OCI-LY1 (cell line): ENCODE results near the gene SF3B3.
A peak's percentile ranks its signal among the peaks of the same experiment; 100 is the strongest.
"Not testable (repeated sequence)": the region's sequence is repeated elsewhere in the genome, so short reads cannot be mapped to it uniquely, and the experiment has no call there.

Experiments
- H2AFZ ChIP-seq: fragments of 200-600 bp; sonication (generic), shearing (Covaris generic); 2 replicates; pipeline ENCODE4 v1.6.0; 2014; ENCODE audit warnings: antibody characterized with exemption, mild to moderate bottlenecking, low read length
- H3F3A ChIP-seq: fragments of 200-600 bp; sonication (generic), shearing (Covaris generic); 2 replicates; pipeline ENCODE4 v1.6.0; 2014; ENCODE audit warnings: mild to moderate bottlenecking, antibody characterized with exemption, low read length, moderate library complexity; ENCODE audit not compliant: insufficient read depth
- H3K27ac ChIP-seq: fragments of 200-600 bp; sonication (generic); 2 replicates; pipeline ENCODE4 v1.5.1; 2014; ENCODE audit warnings: low read length, mixed run types, mild to moderate bottlenecking, low read depth; ENCODE audit not compliant: poor library complexity, severe bottlenecking
- H3K27me3 ChIP-seq: fragments of 200-600 bp; sonication (generic); 2 replicates; pipeline ENCODE4 v1.6.0; 2014; ENCODE audit warnings: antibody characterized with exemption, mild to moderate bottlenecking, low read length, moderate library complexity; ENCODE audit not compliant: insufficient read depth
- H3K36me3 ChIP-seq: fragments of 200-600 bp; sonication (generic); 2 replicates; pipeline ENCODE4 v1.6.1; 2014; ENCODE audit warnings: mild to moderate bottlenecking, antibody characterized with exemption, low read length, moderate library complexity, mixed read lengths; ENCODE audit not compliant: insufficient read depth
- H3K4me1 ChIP-seq: fragments of 200-600 bp; sonication (generic); 2 replicates; pipeline ENCODE4 v1.5.1; 2014; ENCODE audit warnings: mild to moderate bottlenecking, low read length, moderate library complexity; ENCODE audit not compliant: insufficient read depth, severe bottlenecking
- H3K4me2 ChIP-seq: fragments of 200-600 bp; sonication (generic), shearing (Covaris generic); 2 replicates; pipeline ENCODE4 v1.6.1; 2014; ENCODE audit warnings: low read length
- H3K4me3 ChIP-seq: fragments of 200-600 bp; sonication (generic); 2 replicates; pipeline ENCODE4 v1.5.1; 2014; ENCODE audit warnings: low read length, low read depth, mild to moderate bottlenecking, mixed read lengths; ENCODE audit not compliant: poor library complexity, severe bottlenecking
- H3K79me2 ChIP-seq: fragments of 200-600 bp; shearing (Covaris generic); 2 replicates; pipeline ENCODE4 v1.6.1; 2016; ENCODE audit warnings: mixed run types, low read length, mixed read lengths; ENCODE audit not compliant: insufficient read depth
- H3K9ac ChIP-seq: fragments of 200-600 bp; sonication (generic), shearing (Covaris generic); 2 replicates; pipeline ENCODE4 v1.6.1; 2014; ENCODE audit warnings: mild to moderate bottlenecking, low read length, mixed read lengths
- H3K9me2 ChIP-seq: fragments of 200-600 bp; sonication (generic), shearing (Covaris generic); 2 replicates; pipeline ENCODE4 v1.6.1; 2014; ENCODE audit warnings: low read depth, mild to moderate bottlenecking, low read length, mixed read lengths
- H3K9me3 ChIP-seq: fragments of 200-600 bp; shearing (Covaris generic); 2 replicates; pipeline ENCODE4 v1.6.1; 2014; ENCODE audit warnings: low read length, mixed read lengths
- H4K20me1 ChIP-seq: fragments of 200-600 bp; sonication (generic), shearing (Covaris generic); 2 replicates; pipeline ENCODE4 v1.6.0; 2016; ENCODE audit warnings: mild to moderate bottlenecking, low read length; ENCODE audit not compliant: insufficient read depth
- CTCF ChIP-seq: fragments of 200-600 bp; sonication (generic), shearing (Covaris generic); IDR thresholded peaks from 2 replicates; pipeline ENCODE4 v1.5.1; 2017; ENCODE audit warnings: mild to moderate bottlenecking, antibody characterized with exemption, low read length, moderate library complexity, mixed read lengths
- EZH2 ChIP-seq: fragments of 200-600 bp; sonication (generic), shearing (Covaris generic); IDR thresholded peaks from 2 replicates; pipeline ENCODE4 v1.8.0; 2017; ENCODE audit warnings: borderline replicate concordance, mixed run types, mild to moderate bottlenecking, antibody characterized with exemption, low read length, moderate library complexity, mixed read lengths

The SF3B3 gene

GRCh38 chr16:70526403-70526802, 2.8 kb downstream of the SF3B3 start:
- Histone ChIP-seq H3K36me3 (peaks cover 70% of the 10 kb centered on the region), H3K4me2 (peak overlapping the region; percentile 75), H2AFZ (no peak overlapping the region), H3F3A (no peaks in the 10 kb centered on the region), H3K9me3 (no peaks in the 10 kb centered on the region), H4K20me1 (peaks cover 12% of the 10 kb centered on the region), H3K4me1 (peaks cover 52% of the 10 kb centered on the region), H3K79me2 (peaks cover 73% of the 10 kb centered on the region), H3K9me2 (no peaks in the 10 kb centered on the region), H3K27me3 (no peaks in the 10 kb centered on the region), H3K9ac (peak overlapping the region; percentile 39; the same call in 1 of the 2 replicates), H3K4me3 (peak overlapping the region; percentile 91), H3K27ac (no peak overlapping the region)
- TF ChIP-seq EZH2: no peak
- TF ChIP-seq CTCF: no peak

GRCh38 chr16:70527315-70527996, 3.8 kb downstream of the SF3B3 start:
- H3K9ac ChIP-seq: peak overlapping the region; percentile 39; the same call in 1 of the 2 replicates

GRCh38 chr16:70529051-70529777, 5.6 kb downstream of the SF3B3 start:
- Histone ChIP-seq H3K79me2 (peaks cover 82% of the 10 kb centered on the region), H3K9me3 (no peaks in the 10 kb centered on the region), H3K4me3 (no peak overlapping the region), H4K20me1 (peaks cover 15% of the 10 kb centered on the region), H2AFZ (no peak overlapping the region), H3K4me2 (peak overlapping the region; percentile 1; the same call in 1 of the 2 replicates), H3K27me3 (no peaks in the 10 kb centered on the region), H3F3A (no peaks in the 10 kb centered on the region), H3K9me2 (no peaks in the 10 kb centered on the region), H3K27ac (no peak overlapping the region), H3K4me1 (peaks cover 39% of the 10 kb centered on the region), H3K9ac (no peak overlapping the region), H3K36me3 (peaks cover 95% of the 10 kb centered on the region)
- TF ChIP-seq EZH2 (no peak), CTCF (peak; percentile 54)

More at GRCh38 chr16:70527315-70527996, 3.8 kb downstream of the SF3B3 start:
- Histone ChIP-seq H3K9me3 (no peaks in the 10 kb centered on the region), H3F3A (no peaks in the 10 kb centered on the region), H4K20me1 (peaks cover 12% of the 10 kb centered on the region), H2AFZ (no peak overlapping the region), H3K27ac (no peak overlapping the region), H3K27me3 (no peaks in the 10 kb centered on the region), H3K36me3 (peaks cover 81% of the 10 kb centered on the region), H3K9me2 (no peaks in the 10 kb centered on the region), H3K4me3 (peak overlapping the region; percentile 91), H3K4me2 (peak overlapping the region; percentile 75), H3K79me2 (peaks cover 76% of the 10 kb centered on the region), H3K4me1 (peaks cover 42% of the 10 kb centered on the region)
- TF ChIP-seq EZH2: no peak
- no peak for TF ChIP-seq CTCF

GRCh38 chr16:70529954-70530353, 6.3 kb downstream of the SF3B3 start:
- Histone ChIP-seq H4K20me1 (peaks cover 15% of the 10 kb centered on the region), H3K36me3 (peaks cover 97% of the 10 kb centered on the region), H3K4me1 (peaks cover 39% of the 10 kb centered on the region), H3K79me2 (peaks cover 78% of the 10 kb centered on the region)
- H2AFZ ChIP-seq, H3K27me3 ChIP-seq, H3K9me2 ChIP-seq, H3K9me3 ChIP-seq, H3K9ac ChIP-seq, H3K4me2 ChIP-seq, H3K27ac ChIP-seq, H3K4me3 ChIP-seq, H3F3A ChIP-seq: not testable (repeated sequence)
